ENCODE data around the gene ZFR.

ZFR gene

GRCh38 chr5:32471784-32472183 is 27.2 kb upstream of the ZFR start:
- Histone ChIP-seq H3K36me3 (replicated peaks; ENCODE audit: low read depth, low read length) (no peaks in the 10 kb centered on the region), H3K4me3 (ENCODE audit: low read length) (no peak overlapping the region), H3K79me2 (ENCODE audit: low read length) (no peaks in the 10 kb centered on the region), H3K27ac (ENCODE audit: low read length) (no peak overlapping the region), H3K9ac (ENCODE audit: low read length) (no peak overlapping the region), H2AFZ (ENCODE audit: low read depth, low read length) (no peak overlapping the region), H3K4me1 (ENCODE audit: low read length) (no peaks in the 10 kb centered on the region), H3K9me3 (ENCODE audit: insufficient read depth, low read length) (no peaks in the 10 kb centered on the region), H4K20me1 (ENCODE audit: insufficient read depth, low read length) (no peaks in the 10 kb centered on the region), H3K4me2 (ENCODE audit: low read length) (no peak overlapping the region), H3K27me3 (ENCODE audit: low read depth, low read length) (no peaks in the 10 kb centered on the region)
- TF ChIP-seq CTCF (IDR thresholded peaks at IDR 0.05; ENCODE audit: low read depth, low read length), result no peak
- no peak for TF ChIP-seq EZH2phosphoT487 (IDR thresholded peaks at IDR 0.05; ENCODE audit: low read depth)

GRCh38 chr5:32465076-32465475 is 20.5 kb upstream of the ZFR start:
- no peak overlapping the region for H3K9ac ChIP-seq (ENCODE audit: low read length)
- H3K4me2 ChIP-seq (ENCODE audit: low read length), result no peak overlapping the region
- no peaks in the 10 kb centered on the region for H3K4me1 ChIP-seq (ENCODE audit: low read length)
- H3K27ac ChIP-seq (ENCODE audit: low read length), result no peak overlapping the region
- no peaks in the 10 kb centered on the region for H3K36me3 ChIP-seq (replicated peaks; ENCODE audit: low read depth, low read length)
- H4K20me1 ChIP-seq (ENCODE audit: insufficient read depth, low read length), result no peaks in the 10 kb centered on the region
- H3K79me2 ChIP-seq (ENCODE audit: low read length), result no peaks in the 10 kb centered on the region
- no peaks in the 10 kb centered on the region for H3K9me3 ChIP-seq (ENCODE audit: insufficient read depth, low read length)
- H3K27me3 ChIP-seq (ENCODE audit: low read depth, low read length), result no peaks in the 10 kb centered on the region
- TF ChIP-seq CTCF (IDR thresholded peaks at IDR 0.05; ENCODE audit: low read depth, low read length) (0 out of 2 replicates have a peak, but pooled peaks have one; percentile 15), EZH2phosphoT487 (IDR thresholded peaks at IDR 0.05; ENCODE audit: low read depth) (no peak)
- no peak overlapping the region for H2AFZ ChIP-seq (ENCODE audit: low read depth, low read length)
- no peak overlapping the region for H3K4me3 ChIP-seq (ENCODE audit: low read length)

GRCh38 chr5:32462618-32463017 is 18.1 kb upstream of the ZFR start:
- H3K27ac ChIP-seq (ENCODE audit: low read length), result no peak overlapping the region
- no peaks in the 10 kb centered on the region for H3K27me3 ChIP-seq (ENCODE audit: low read depth, low read length)
- no peaks in the 10 kb centered on the region for H3K9me3 ChIP-seq (ENCODE audit: insufficient read depth, low read length)
- H3K9ac ChIP-seq (ENCODE audit: low read length), result no peak overlapping the region
- no peaks in the 10 kb centered on the region for H4K20me1 ChIP-seq (ENCODE audit: insufficient read depth, low read length)
- no peaks in the 10 kb centered on the region for H3K4me1 ChIP-seq (ENCODE audit: low read length)
- no peaks in the 10 kb centered on the region for H3K79me2 ChIP-seq (ENCODE audit: low read length)
- H3K4me3 ChIP-seq (ENCODE audit: low read length), result no peak overlapping the region
- H3K4me2 ChIP-seq (ENCODE audit: low read length), result no peak overlapping the region
- no peaks in the 10 kb centered on the region for H3K36me3 ChIP-seq (replicated peaks; ENCODE audit: low read depth, low read length)
- TF ChIP-seq CTCF (IDR thresholded peaks at IDR 0.05; ENCODE audit: low read depth, low read length), result no peak
- no peak overlapping the region for H2AFZ ChIP-seq (ENCODE audit: low read depth, low read length)

- Histone ChIP-seq H3K27me3 (ENCODE audit: low read depth, low read length) (no peaks in the 10 kb centered on the region), H3K27ac (ENCODE audit: low read length) (no peak overlapping the region), H3K9me3 (ENCODE audit: insufficient read depth, low read length) (no peaks in the 10 kb centered on the region), H2AFZ (ENCODE audit: low read depth, low read length) (no peak overlapping the region), H3K4me1 (ENCODE audit: low read length) (no peaks in the 10 kb centered on the region), H3K4me3 (ENCODE audit: low read length) (no peak overlapping the region), H3K4me2 (ENCODE audit: low read length) (no peak overlapping the region), H3K9ac (ENCODE audit: low read length) (no peak overlapping the region), H4K20me1 (ENCODE audit: insufficient read depth, low read length) (no peaks in the 10 kb centered on the region), H3K79me2 (ENCODE audit: low read length) (no peaks in the 10 kb centered on the region), H3K36me3 (replicated peaks; ENCODE audit: low read depth, low read length) (no peaks in the 10 kb centered on the region)
- TF ChIP-seq CTCF (IDR thresholded peaks at IDR 0.05; ENCODE audit: low read depth, low read length) (no peak), EZH2phosphoT487 (IDR thresholded peaks at IDR 0.05; ENCODE audit: low read depth) (no peak)
These were observed 17.0 kb upstream of the ZFR start for GRCh38 chr5:32461441-32462120.

Data from OCI-LY3 (cell line).